Measurements from ENCODE around the gene MYO9A.

Gene MYO9A

DNA sequence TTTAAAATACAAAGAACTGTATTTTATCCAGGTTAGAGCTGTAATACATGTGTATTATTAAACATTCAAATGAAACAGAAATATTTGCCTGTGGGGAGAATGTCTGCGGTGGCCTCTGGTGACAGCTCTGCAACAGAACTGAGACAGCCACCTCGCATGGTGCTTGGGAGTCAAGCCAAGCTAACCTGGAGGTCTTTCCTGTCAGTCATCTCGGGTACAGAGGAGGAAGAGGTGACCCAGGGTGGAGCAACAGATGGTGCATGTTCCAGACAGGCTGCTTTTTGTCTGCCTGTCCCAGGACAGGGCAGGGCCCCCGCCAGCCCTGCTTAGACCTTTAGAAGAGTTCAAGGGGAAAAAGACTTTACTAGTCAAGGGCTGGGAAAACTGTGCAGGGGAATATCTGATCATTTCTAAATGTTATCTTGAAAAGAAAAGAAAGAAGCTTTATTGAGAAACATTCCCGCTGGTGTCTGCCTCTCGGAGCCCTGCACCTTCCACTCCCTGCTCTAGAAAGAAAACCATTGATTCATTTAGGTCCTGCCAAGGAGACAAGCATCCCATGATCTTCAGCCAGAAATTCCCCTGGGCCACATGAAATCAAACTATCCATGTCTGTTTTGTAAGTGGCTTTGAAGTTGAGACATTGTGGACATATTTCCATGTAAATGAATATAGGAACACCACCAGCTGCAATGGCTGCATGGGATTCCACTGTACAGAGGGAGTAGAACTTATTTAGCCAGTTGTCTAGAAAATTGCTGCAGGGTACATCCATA, 313.1 kb downstream of the MYO9A start:
- TF ChIP-seq ZNF416 (tag by site-specific recombination; IDR thresholded peaks at IDR 0.05) (no peak), SCRT2 (tag by site-specific recombination; IDR thresholded peaks at IDR 0.05) (peak; percentile 61), GLIS1 (tag by site-specific recombination; IDR thresholded peaks at IDR 0.05) (peak; percentile 62; the same call in 1 of the 2 replicates), ZBTB7A (tag by site-specific recombination; IDR thresholded peaks at IDR 0.05; ENCODE audit: low read depth) (no peak), TRIM28 (IDR thresholded peaks at IDR 0.05; ENCODE audit: borderline replicate concordance, low read length) (no peak)
- ChIA-PET CTCF (interaction anchor here (0.8 to 9.3 kb wide), 11 partner anchors 25 to 361 kb away, joined by 3 to 140 read pairs (median 4); no protein-coding TSS in a partner anchor), POLR2A (interaction anchor here (0.6 kb wide), 1 partner anchor 382 kb away, joined by 3 read pairs; no protein-coding TSS in a partner anchor)
- Histone ChIP-seq H3K36me3 (ENCODE audit: control insufficient read depth in 2 of 2, insufficient read depth in 1 of 2, low read length in 2 of 2) (no peaks in the 10 kb centered on the region), H3K9me3 (ENCODE audit: control insufficient read depth, insufficient read depth, low read depth, low read length) (no peaks in the 10 kb centered on the region), H3K4me1 (ENCODE audit: control insufficient read depth, insufficient read depth, low read length) (peaks cover 18% of the 10 kb centered on the region), H3K27ac (ENCODE audit: extremely low read depth, low read depth, low read length) (no peak overlapping the region), H3K4me3 (ENCODE audit: low read depth, low read length) (no peak overlapping the region)

DNA sequence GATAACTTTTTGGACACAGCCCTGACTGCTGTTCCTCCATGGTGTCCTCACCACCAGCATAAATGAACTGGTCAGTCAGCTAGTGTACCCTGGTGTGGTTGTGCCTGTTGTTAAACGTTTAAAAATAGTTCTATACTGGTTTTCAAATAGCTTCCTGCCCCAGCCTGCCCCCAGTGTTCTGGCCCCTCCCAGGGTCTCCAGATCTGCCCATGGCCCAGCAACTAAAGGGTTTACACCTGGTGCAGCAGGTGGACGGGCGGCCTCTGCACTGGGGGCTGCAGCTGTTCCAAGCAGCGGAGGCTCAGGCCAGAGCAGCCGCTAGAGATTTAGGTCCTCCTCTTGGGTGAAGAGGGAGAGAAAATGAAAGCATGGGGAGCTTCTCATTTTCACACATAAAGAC, 313.7 kb downstream of the MYO9A start:
- H3K36me3 ChIP-seq (ENCODE audit: control insufficient read depth in 2 of 2, insufficient read depth in 1 of 2, low read length in 2 of 2): no peaks in the 10 kb centered on the region; a peak in 1 of 3 replicates
- no peak overlapping the region for H3K4me3 ChIP-seq (ENCODE audit: low read depth, low read length)
- H3K4me1 ChIP-seq (ENCODE audit: control insufficient read depth, insufficient read depth, low read length): peaks cover 18% of the 10 kb centered on the region
- ChIA-PET CTCF (interaction anchor here (0.6 to 9.3 kb wide), 11 partner anchors 24 to 1537 kb away, joined by 3 to 140 read pairs (median 4); no protein-coding TSS in a partner anchor), POLR2A (no interaction called here)
- no peak overlapping the region for H3K27ac ChIP-seq (ENCODE audit: extremely low read depth, low read depth, low read length)
- TF ChIP-seq ZNF133 (tag by site-specific recombination; IDR thresholded peaks at IDR 0.05) (no peak), ZNF341 (tag by site-specific recombination; IDR thresholded peaks at IDR 0.05; ENCODE audit: low read depth) (0 out of 2 replicates have a peak, but pooled peaks have one; percentile 26)
- no peaks in the 10 kb centered on the region for H3K9me3 ChIP-seq (ENCODE audit: control insufficient read depth, insufficient read depth, low read depth, low read length)

DNA sequence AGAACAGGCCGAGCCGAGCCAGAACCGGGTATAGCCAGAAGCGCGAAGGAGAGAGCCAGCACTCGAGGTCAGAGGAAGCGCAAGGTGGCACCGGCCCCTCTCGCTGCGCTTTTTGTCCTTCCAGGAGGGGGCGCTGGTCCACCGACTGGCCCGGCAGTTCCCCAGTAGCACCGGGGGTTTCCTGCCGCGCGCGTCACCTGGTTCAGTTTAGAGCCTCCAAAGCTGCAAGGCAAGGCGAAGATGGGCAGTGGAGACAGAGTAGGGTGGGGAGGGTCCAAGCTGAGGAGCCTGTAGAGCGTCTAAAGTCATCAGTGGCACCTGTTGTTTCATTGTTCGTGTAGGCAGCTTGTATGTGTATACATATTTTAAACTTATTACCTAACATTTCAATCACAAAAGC, 315.2 kb downstream of the MYO9A start:
- Histone ChIP-seq H3K4me3 (ENCODE audit: low read depth, low read length) (no peak overlapping the region), H3K4me1 (ENCODE audit: control insufficient read depth, insufficient read depth, low read length) (peaks cover 18% of the 10 kb centered on the region), H3K9me3 (ENCODE audit: control insufficient read depth, insufficient read depth, low read depth, low read length) (no peaks in the 10 kb centered on the region), H3K27ac (ENCODE audit: extremely low read depth, low read depth, low read length) (no peak overlapping the region), H3K36me3 (ENCODE audit: control insufficient read depth in 2 of 2, insufficient read depth in 1 of 2, low read length in 2 of 2) (no peaks in the 10 kb centered on the region; a peak in 1 of 3 replicates)
- ChIA-PET POLR2A (interaction anchor here (0.6 kb wide), 1 partner anchor 59 kb away, joined by 3 read pairs; no protein-coding TSS in a partner anchor), CTCF (interaction anchor here (0.6 to 9.3 kb wide), 20 partner anchors 12 to 829 kb away, joined by 3 to 140 read pairs (median 6); no protein-coding TSS in a partner anchor)
- TF ChIP-seq ZNF311 (tag by site-specific recombination; IDR thresholded peaks at IDR 0.05; ENCODE audit: borderline replicate concordance): no peak
- TF ChIP-seq, protein P1, sequence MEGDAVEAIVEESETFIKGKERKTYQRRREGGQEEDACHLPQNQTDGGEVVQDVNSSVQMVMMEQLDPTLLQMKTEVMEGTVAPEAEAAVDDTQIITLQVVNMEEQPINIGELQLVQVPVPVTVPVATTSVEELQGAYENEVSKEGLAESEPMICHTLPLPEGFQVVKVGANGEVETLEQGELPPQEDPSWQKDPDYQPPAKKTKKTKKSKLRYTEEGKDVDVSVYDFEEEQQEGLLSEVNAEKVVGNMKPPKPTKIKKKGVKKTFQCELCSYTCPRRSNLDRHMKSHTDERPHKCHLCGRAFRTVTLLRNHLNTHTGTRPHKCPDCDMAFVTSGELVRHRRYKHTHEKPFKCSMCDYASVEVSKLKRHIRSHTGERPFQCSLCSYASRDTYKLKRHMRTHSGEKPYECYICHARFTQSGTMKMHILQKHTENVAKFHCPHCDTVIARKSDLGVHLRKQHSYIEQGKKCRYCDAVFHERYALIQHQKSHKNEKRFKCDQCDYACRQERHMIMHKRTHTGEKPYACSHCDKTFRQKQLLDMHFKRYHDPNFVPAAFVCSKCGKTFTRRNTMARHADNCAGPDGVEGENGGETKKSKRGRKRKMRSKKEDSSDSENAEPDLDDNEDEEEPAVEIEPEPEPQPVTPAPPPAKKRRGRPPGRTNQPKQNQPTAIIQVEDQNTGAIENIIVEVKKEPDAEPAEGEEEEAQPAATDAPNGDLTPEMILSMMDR (tag by site-specific recombination; IDR thresholded peaks at IDR 0.05): peak; percentile 41; the same call in 1 of the 2 replicates
- TF ChIP-seq HOXC10 (CRISPR knock-in tag; IDR thresholded peaks at IDR 0.05): no peak
- TF ChIP-seq ZNF558 (tag by site-specific recombination; IDR thresholded peaks at IDR 0.05): no peak
- TF ChIP-seq ZBTB48 (tag by site-specific recombination; IDR thresholded peaks at IDR 0.05): no peak
- no peak for TF ChIP-seq MEIS1 (CRISPR knock-in tag; IDR thresholded peaks at IDR 0.05; ENCODE audit: borderline replicate concordance)
- no peak for TF ChIP-seq ZNF670 (tag by site-specific recombination; IDR thresholded peaks at IDR 0.05; ENCODE audit: low read depth)
- no peak for TF ChIP-seq ZNF140 (tag by site-specific recombination; IDR thresholded peaks at IDR 0.05)
- TF ChIP-seq SCRT2 (tag by site-specific recombination; IDR thresholded peaks at IDR 0.05): peak; percentile 72
- no peak for TF ChIP-seq ZNF146 (tag by site-specific recombination; IDR thresholded peaks at IDR 0.05)
- no peak for TF ChIP-seq ZNF132 (tag by site-specific recombination; IDR thresholded peaks at IDR 0.05; ENCODE audit: borderline replicate concordance)
- TF ChIP-seq ZNF76 (tag by site-specific recombination; IDR thresholded peaks at IDR 0.05; ENCODE audit: borderline replicate concordance, low read depth): no peak
- TF ChIP-seq ZNF768 (tag by site-specific recombination; IDR thresholded peaks at IDR 0.05): no peak
- TF ChIP-seq SP2 (tag by site-specific recombination; IDR thresholded peaks at IDR 0.05): no peak
- no peak for TF ChIP-seq ZFP3 (tag by site-specific recombination; IDR thresholded peaks at IDR 0.05; ENCODE audit: low read depth)
- no peak for TF ChIP-seq REPIN1 (tag by site-specific recombination; IDR thresholded peaks at IDR 0.05; ENCODE audit: low read depth)
- TF ChIP-seq EGR2 (tag by site-specific recombination; IDR thresholded peaks at IDR 0.05; ENCODE audit: low read depth): no peak
- no peak for TF ChIP-seq ZNF112 (tag by site-specific recombination; IDR thresholded peaks at IDR 0.05)
- no peak for TF ChIP-seq ZNF621 (tag by site-specific recombination; IDR thresholded peaks at IDR 0.05)
- no peak for TF ChIP-seq ZNF501 (tag by site-specific recombination; IDR thresholded peaks at IDR 0.05)
- TF ChIP-seq, protein P2, sequence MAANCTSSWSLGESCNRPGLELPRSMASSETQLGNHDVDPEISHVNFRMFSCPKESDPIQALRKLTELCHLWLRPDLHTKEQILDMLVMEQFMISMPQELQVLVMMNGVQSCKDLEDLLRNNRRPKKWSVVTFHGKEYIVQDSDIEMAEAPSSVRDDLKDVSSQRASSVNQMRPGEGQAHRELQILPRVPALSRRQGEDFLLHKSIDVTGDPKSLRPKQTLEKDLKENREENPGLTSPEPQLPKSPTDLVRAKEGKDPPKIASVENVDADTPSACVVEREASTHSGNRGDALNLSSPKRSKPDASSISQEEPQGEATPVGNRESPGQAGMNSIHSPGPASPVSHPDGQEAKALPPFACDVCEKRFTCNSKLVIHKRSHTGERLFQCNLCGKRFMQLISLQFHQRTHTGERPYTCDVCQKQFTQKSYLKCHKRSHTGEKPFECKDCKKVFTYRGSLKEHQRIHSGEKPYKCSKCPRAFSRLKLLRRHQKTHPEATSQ (tag by site-specific recombination; IDR thresholded peaks at IDR 0.05): no peak
- TF ChIP-seq ZNF837 (tag by site-specific recombination; IDR thresholded peaks at IDR 0.05): no peak
